Hepatocyte (in vitro differentiated cells): ENCODE data around the gene SYNJ2.

Experiments used
- CTCF ChIP-seq: fragments of 200-600 bp; sonication (generic); IDR thresholded peaks from 2 replicates; pipeline ENCODE4 v1.5.1; 2016; ENCODE audit warnings: antibody characterized with exemption, mild to moderate bottlenecking; ENCODE audit not compliant: poor library complexity
- EZH2 ChIP-seq: fragments of 200-600 bp; sonication (generic); IDR thresholded peaks from 2 replicates; pipeline ENCODE4 v1.6.1; 2016; ENCODE audit warnings: antibody characterized with exemption, mild to moderate bottlenecking, borderline replicate concordance
- EZH2phosphoT487 ChIP-seq: fragments of 200-600 bp; sonication (generic); IDR thresholded peaks from one replicate; pipeline ENCODE4 v1.6.1; 2018; ENCODE audit warnings: antibody characterized with exemption, mild to moderate bottlenecking, low read depth, moderate library complexity; ENCODE audit not compliant: unreplicated experiment, severe bottlenecking

DNA sequence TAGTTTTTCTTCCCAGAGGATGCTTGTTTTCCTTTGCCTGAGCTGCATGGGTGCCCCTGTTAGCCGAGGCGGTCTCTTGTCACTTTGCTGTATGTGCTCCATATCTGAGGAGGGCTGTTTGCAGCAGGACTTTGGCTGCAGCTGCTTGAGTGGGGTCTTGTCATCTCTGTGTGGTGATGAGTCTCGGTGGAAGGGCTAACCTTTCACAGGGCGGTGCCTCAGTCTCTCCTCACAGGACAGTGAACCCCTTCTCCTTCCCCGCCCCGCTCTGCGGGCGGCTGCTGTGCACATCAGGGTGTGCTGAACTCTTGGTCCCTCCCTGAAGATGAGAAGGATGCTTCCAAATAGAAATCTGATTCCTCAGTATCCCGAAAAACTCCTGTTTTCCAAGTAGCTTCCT lies 75.1 kb downstream of the SYNJ2 start:
- TF ChIP-seq EZH2 = no peak
- no peak for TF ChIP-seq CTCF
- no peak for TF ChIP-seq EZH2phosphoT487
